ENCODE measurements around the gene ABCA4. TPM values are rescaled to one million over a fixed set of nuclear protein-coding genes. Genes with fewer than 3 reads are reported as not detected.
"Not testable (repeated sequence)": the region's sequence is repeated elsewhere in the genome, so short reads cannot be mapped to it uniquely, and the experiment has no call there.

The ABCA4 gene
- polyA plus RNA-seq, 4 donors, result 4.7 to 13.2 (median 9.1) TPM

DNA sequence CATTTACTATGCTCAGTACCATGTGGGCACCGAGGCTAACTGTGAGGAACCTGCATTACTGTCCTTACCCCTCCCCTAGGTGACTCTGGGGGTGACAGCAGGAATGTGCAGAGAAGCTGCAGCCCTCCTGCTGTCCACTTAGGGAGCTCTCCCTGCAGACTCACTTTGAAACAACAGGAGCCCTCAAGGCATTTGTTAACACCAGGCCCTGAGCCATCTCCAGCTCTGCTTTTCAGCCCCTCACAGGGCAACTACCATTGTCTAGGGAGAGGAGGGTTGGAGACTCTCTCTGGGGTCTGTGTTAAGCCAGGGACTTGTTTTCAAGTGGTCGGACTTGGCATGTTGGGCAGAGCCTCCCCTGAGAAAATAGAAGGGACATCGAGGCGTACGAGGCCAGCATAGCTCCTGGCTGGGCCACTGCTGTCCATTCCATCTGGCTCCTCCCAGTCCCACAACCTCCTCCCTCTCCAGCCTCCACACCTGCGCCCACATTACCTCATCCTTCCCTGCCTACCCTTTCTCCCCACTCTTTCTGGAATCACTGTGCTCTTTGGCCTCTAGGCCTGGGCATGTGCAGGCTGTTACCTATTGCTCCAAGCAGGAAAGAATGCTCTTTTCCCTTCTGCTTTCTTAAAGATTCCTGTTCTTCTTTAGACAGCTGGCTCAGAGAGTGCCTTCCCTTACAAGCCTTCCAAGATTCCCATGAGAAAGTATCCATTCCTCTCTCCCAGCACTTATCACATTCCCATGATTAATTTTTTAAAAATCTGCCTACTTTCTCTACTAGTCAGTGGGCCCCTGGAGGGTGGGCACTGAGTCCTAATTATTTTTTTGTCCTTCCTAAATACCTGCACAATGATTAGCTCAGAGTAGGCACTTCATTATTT is 109.0 kb downstream of the ABCA4 start:
- DNase-seq (ENCODE audit: low read depth in 4 of 4, low spot score in 2 of 4), result no peak

DNA sequence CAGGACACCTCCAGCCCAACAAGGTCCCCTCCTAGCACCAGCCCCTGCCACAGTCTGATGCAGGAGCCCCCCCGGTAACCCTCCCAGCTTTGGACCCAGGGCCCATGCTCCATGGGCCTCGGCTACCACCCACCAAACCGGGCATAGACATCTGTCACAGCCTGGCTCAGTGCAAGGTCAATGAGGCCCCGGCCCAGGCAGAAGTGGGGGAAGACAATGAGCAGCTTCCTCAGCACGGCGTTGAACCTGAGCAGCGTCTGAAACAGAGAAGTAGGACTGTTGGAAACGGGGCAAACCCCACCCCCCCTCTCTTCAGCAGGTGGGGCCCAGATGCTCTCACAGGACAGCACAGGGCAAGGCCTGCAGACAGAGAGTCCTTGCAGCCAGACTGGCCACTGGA is 109.8 kb downstream of the ABCA4 start:
- DNase-seq (ENCODE audit: low read depth in 4 of 4, low spot score in 2 of 4), result no peak

DNA sequence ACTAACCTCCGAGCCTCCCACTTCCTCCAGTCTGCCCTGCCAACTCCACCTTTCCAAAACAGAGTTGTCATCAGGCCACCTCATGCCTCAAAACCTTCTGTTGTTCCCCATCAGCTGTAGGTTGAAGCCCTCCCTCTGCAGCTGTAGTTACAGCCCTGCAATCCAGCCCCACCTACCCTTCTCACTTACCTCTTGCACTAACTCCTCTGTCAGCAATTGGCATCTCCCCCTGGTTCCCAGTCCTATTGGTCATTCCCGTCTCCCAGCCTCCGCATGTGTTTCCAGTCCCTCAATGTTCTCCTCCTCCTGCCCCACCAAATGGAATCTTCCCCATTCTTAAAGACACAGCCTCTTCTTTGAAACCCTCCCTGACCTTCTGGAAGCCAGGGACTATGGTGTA is 111.6 kb downstream of the ABCA4 start:
- DNase-seq (ENCODE audit: low read depth in 4 of 4, low spot score in 2 of 4), result no peak

GRCh38 chr1:94006604-94007003 is 114.3 kb downstream of the ABCA4 start:
- no peak for DNase-seq (ENCODE audit: low read depth in 4 of 4, low spot score in 2 of 4)

- no peak for DNase-seq (ENCODE audit: low read depth in 4 of 4, low spot score in 2 of 4)
Measured at GRCh38 chr1:94004924-94005323, 116.0 kb downstream of the ABCA4 start.

- no peak for DNase-seq (ENCODE audit: low read depth in 4 of 4, low spot score in 2 of 4)
Measured at GRCh38 chr1:94002046-94002787, 118.7 kb downstream of the ABCA4 start.

- no peak for DNase-seq (ENCODE audit: low read depth in 4 of 4, low spot score in 2 of 4)
Measured at GRCh38 chr1:94001397-94002045, 119.4 kb downstream of the ABCA4 start.

DNA sequence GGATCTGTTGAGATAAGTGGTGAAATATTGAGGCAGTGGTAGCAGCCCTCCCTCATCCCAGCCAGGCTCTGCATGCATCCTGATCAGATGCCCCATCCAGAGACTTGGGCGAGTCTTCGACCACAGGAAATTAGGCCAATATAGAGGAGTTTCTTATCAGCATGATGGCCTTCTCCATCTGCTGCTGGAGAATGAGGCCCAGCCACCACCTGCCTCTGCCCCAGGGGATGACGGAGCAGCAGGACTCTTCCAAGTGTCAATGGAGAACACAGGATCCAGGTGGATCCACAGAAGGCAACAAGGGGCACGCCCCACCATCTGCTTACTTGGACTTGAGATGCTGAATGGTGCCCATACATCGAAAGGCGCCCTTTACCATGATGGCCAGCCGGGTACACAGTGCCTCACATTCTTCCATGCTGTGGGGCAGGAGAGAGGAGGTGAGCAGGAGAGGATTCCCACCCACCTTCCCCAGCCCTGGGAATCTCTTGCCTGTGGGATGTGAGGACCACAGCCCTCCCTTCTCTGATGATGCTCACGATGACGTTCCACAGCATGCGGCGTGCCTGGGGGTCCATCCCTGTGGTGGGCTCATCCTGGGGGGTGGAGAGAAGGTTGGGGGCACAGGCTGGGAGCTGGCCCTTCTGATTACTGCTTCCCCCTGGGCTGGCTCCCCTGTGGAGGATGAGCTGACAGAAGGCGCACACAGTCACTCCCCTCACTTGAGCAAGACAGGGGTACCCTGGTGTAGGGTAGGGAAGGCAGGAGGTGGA is 120.3 kb downstream of the ABCA4 start:
- DNase-seq (ENCODE audit: low read depth in 4 of 4, low spot score in 2 of 4), result no peak

GRCh38 chr1:93999840-94000415 is 121.0 kb downstream of the ABCA4 start:
- no peak for DNase-seq (ENCODE audit: low read depth in 4 of 4, low spot score in 2 of 4)

DNA sequence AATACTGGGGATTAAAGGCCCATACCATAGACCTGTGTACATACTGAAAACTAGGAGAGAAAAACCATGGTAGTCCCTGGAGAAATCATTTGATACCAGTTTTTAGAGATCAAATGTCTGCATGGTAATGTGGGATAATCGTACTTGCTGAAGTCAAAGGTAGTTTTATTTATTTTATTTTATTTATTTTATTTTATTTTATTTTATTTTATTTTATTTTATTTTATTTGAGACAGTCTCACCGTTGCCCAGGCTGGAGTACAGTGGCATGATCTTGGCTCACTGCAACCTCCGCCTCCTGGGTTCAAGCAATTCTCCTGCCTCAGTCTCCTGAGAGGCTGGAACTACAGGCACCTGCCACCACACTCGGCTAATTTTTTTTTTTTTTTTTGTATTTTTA is 122.4 kb downstream of the ABCA4 start:
- not testable (repeated sequence) for DNase-seq (ENCODE audit: low read depth in 4 of 4, low spot score in 2 of 4)

GRCh38 chr1:93997756-93998155 is 123.2 kb downstream of the ABCA4 start:
- DNase-seq (ENCODE audit: low read depth in 4 of 4, low spot score in 2 of 4), result no peak

GRCh38 chr1:93995837-93996536 is 125.0 kb downstream of the ABCA4 start:
- no peak for DNase-seq (ENCODE audit: low read depth in 4 of 4, low spot score in 2 of 4)

- DNase-seq (ENCODE audit: low read depth in 4 of 4, low spot score in 2 of 4), result no peak
Measured at GRCh38 chr1:93993731-93994130, 127.2 kb downstream of the ABCA4 start.

- no peak for DNase-seq (ENCODE audit: low read depth in 4 of 4, low spot score in 2 of 4)
Measured at GRCh38 chr1:93992954-93993353, 128.0 kb downstream of the ABCA4 start.

DNA sequence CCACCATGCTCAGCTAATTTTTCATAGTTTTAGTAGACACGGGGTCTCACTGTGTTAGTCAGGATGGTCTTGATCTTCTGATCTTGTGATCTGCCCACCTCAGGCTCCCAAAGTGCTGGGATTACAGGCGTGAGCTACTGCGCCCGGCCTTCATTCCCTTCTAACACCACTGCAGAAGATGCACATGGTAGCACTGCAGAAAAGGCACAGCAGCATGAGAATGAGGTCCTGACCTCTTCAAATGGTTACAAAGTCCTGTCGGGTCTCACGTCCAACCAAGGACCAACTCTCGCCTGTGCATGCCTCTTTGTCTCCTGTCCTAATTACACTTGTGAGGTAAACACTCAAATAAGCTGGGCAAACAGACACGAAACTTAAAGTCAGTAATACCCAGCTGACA is 128.8 kb downstream of the ABCA4 start:
- DNase-seq (ENCODE audit: low read depth in 4 of 4, low spot score in 2 of 4), result no peak

DNA sequence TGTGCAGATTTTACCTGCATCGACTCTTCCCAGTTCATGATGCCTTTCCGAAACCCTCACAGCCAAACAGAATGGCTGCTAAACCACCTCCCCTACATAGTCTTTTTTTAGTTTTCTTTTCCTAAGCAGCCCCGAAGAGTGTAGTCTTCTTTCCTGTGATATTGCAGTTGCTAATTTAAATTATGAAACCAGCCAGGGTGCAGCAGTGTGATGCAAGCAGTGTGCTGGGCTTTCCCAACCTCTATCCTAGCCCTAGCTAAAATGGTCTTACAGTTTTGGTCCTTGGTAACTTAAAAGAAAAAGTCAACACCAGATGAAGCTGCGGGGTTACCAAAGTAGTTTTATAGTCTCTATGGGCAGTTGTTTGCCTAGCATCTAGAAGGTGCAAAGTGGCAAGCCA is 129.7 kb downstream of the ABCA4 start:
- DNase-seq (ENCODE audit: low read depth in 4 of 4, low spot score in 2 of 4), result no peak

GRCh38 chr1:93990477-93990876 is 130.5 kb downstream of the ABCA4 start:
- DNase-seq (ENCODE audit: low read depth in 4 of 4, low spot score in 2 of 4), result not testable (repeated sequence)

DNA sequence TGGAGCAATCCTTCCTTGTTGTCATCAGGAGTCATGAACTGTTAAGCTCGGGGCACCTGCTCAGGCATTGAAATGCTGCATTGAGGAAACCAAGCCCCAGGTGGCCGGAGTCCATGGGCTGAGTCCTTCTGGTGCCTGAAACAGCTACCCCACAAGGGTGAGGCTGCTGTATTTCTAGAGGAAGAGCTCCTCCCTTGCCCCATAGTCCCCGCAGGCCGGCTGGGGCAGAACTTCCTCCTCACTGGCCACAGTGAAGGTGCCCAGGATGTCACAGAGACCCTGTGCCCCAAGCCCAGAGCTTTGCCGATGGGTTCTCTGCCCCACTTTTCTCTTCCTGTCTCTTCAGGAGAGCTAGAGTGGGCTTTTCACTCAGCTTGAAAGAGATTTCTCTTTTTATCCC is 130.9 kb downstream of the ABCA4 start:
- no peak for DNase-seq (ENCODE audit: low read depth in 4 of 4, low spot score in 2 of 4)

- no peak for DNase-seq (ENCODE audit: low read depth in 4 of 4, low spot score in 2 of 4)
Measured at GRCh38 chr1:93989601-93990000, 131.3 kb downstream of the ABCA4 start.
